Activated CD8-positive, alpha-beta memory T cell treated with anti-CD3 and anti-CD28 coated beads, Interleukin-2, amount 10 ng/mL, durations not matched to agents 7 days and 5 days (primary cell): ENCODE data around the gene OSBPL1A. TPM values are rescaled to one million over a fixed set of nuclear protein-coding genes. Genes with fewer than 3 reads are reported as not detected.
"Not testable (repeated sequence)": the region's sequence is repeated elsewhere in the genome, so short reads cannot be mapped to it uniquely, and the experiment has no call there.

Source experiments
- ATAC-seq: fragments of 150-1000 bp; cut with Tn5 transposase; one replicate; pipeline ENCODE4 v1.10.0; 2021; ENCODE audit warnings: moderate library complexity
- CTCF ChIA-PET: fragments of 350-600 bp; sonication (Branson Sonifier 250); formaldehyde crosslinking; loops from one replicate; lab custom pipeline; 2021; ENCODE audit warnings: antibody characterized with exemption; lab: Charles Lee
- DNase-seq: peaks from one replicate; pipeline ENCODE4 v3.0.0-alpha.2; 2020
- H3K27ac Mint-ChIP-seq: one replicate; pipeline ENCODE4 v1.8.0; 2021; ENCODE audit warnings: mild to moderate bottlenecking, mixed read lengths
- H3K27me3 Mint-ChIP-seq: one replicate; pipeline ENCODE4 v1.8.0; 2021; ENCODE audit warnings: mixed read lengths
- H3K36me3 Mint-ChIP-seq: one replicate; pipeline ENCODE4 v1.8.0; 2021; ENCODE audit warnings: mild to moderate bottlenecking, mixed read lengths
- H3K4me1 Mint-ChIP-seq: one replicate; pipeline ENCODE4 v1.8.0; 2021; ENCODE audit warnings: mixed read lengths
- H3K4me3 Mint-ChIP-seq: one replicate; pipeline ENCODE4 v1.8.0; 2021; ENCODE audit warnings: mild to moderate bottlenecking, moderate library complexity, mixed read lengths
- H3K9me3 Mint-ChIP-seq: one replicate; pipeline ENCODE4 v1.8.0; 2022; ENCODE audit warnings: low read depth, mixed read lengths
- total RNA-seq, 2 experiments: library from RNA; stranded (reverse); gene quantifications; one replicate each; pipeline ENCODE4 v1.2.3, GENCODE V29; 2021

The OSBPL1A gene
- total RNA-seq, 2 experiments from 2014 or later: 0.32 to 0.68 TPM

DNA sequence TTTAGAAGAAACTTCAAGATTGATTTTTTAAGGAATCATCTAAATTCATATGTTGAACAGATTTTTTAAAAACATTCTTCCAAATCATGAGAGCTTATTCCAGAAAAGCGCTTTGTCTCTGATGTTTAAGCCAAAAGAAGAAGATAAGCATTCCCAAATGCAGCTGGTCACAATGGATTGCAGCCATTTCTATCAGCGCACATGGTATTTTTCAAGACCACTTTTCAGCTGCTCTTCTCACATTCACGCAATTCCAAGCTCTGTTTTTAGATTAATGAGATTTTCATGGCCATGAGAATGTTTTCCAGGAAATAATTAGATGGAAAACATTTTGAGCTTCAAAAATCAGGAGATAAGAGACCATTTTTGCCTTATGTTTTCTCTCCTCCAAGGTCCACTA, 8.7 kb downstream of the OSBPL1A start:
- no peak for ATAC-seq
- no peak for DNase-seq
- no peak overlapping the region for H3K27ac Mint-ChIP-seq
- H3K36me3 Mint-ChIP-seq: no peaks in the 10 kb centered on the region
- CTCF ChIA-PET: no interaction called here
- H3K9me3 Mint-ChIP-seq: no peaks in the 10 kb centered on the region
- peaks cover 8% of the 10 kb centered on the region for H3K27me3 Mint-ChIP-seq
- no peaks in the 10 kb centered on the region for H3K4me1 Mint-ChIP-seq
- H3K4me3 Mint-ChIP-seq: no peak overlapping the region

DNA sequence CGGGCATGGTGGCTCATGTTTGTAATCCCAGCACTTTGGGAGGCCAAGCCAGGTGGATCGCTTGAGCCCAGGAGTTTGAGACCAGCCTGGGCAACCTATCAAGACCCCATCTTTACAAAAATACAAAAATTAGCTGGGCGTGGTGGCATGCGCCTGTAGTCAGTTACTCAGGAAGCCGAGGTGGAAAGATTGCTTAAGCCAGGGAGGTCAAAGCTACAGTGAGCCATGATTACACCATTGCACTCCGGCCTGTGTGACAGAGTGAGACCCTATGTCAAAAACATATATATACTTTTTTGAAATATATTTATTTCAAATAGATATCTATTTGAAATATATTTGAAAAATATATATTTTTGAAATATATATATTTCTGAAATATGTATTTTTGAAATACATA, 10.9 kb downstream of the OSBPL1A start:
- DNase-seq (no peak), ATAC-seq (no peak)
- Mint-ChIP-seq H3K27me3 (peaks cover 6% of the 10 kb centered on the region), H3K4me3 (no peak overlapping the region), H3K4me1 (no peaks in the 10 kb centered on the region), H3K36me3 (no peaks in the 10 kb centered on the region), H3K27ac (no peak overlapping the region), H3K9me3 (no peaks in the 10 kb centered on the region)
- CTCF ChIA-PET: no interaction called here

DNA sequence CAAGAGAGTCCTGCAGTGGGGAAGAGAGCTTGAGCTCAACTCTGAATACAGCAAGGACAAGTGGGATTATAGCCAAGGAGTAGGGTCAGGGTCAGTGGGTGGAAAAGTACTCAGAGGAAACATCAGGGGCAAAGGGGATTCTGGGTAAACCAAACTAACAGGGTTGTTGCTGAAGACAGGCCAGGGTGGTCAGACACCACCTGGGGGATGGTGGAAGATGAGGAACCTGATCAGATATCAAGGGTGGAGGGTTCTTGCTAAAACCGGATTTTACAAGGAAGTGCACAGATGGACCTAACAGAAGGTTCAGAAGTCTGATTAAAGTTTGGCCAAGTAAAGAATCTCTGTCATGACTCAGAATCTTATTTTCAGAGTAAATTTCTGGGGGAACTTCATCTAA, 16.5 kb downstream of the OSBPL1A start:
- Mint-ChIP-seq H3K27ac (no peak overlapping the region), H3K36me3 (no peaks in the 10 kb centered on the region), H3K4me3 (no peak overlapping the region), H3K27me3 (no peaks in the 10 kb centered on the region), H3K9me3 (no peaks in the 10 kb centered on the region), H3K4me1 (no peaks in the 10 kb centered on the region)
- ATAC-seq (no peak), DNase-seq (no peak)
- CTCF ChIA-PET: no interaction called here

DNA sequence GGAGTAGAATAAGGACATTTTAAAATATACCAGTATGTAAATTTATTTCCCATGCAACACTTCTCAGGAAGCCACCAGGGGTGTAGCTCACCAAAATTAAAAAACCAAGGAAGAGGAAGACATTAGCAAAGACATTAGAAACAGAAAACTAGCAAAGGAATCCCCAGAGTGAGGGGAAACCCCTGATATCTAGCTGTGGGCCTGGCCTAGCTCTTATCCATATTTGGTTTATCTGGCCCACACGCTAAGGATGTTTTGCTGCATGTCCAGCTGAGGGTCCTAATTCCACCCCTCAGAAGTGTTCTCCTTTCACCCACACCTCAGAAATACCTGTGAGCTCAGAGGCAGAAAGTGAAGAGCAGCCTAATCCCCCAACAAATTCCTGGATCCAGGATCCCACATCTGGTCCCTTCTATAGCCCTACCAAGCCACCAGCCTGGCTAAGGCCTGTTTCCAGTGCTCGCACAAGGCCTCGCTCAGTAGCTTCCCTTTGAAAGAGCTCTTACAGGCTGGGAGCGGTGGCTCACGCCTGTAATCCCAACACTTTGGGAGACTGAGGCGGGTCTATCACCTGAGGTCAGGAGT, 17.4 kb downstream of the OSBPL1A start:
- no peak for ATAC-seq
- CTCF ChIA-PET: no interaction called here
- no peaks in the 10 kb centered on the region for H3K9me3 Mint-ChIP-seq
- no peaks in the 10 kb centered on the region for H3K27me3 Mint-ChIP-seq
- no peak overlapping the region for H3K27ac Mint-ChIP-seq
- H3K36me3 Mint-ChIP-seq: no peaks in the 10 kb centered on the region
- no peaks in the 10 kb centered on the region for H3K4me1 Mint-ChIP-seq
- DNase-seq: no peak
- H3K4me3 Mint-ChIP-seq: no peak overlapping the region

DNA sequence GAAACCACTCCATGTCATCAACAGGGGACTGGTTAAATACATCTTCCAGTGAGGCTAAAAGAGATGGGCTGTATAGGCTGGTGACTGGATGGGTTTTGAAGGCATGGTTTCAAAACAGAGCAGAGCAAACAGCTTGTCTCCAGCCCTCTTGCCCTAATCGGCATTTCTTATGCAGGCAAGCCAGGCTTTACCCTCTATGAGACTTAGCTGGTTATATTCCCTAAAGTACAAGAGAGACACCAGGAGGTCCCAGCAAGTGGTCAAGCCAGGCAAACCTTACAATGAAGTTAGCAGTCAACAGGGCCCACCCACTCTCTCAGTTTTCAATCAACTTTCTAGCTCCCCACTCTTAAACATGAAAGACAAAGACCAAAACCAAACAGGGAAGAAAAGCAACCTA, 19.0 kb downstream of the OSBPL1A start:
- Mint-ChIP-seq H3K9me3 (no peaks in the 10 kb centered on the region), H3K27me3 (no peaks in the 10 kb centered on the region), H3K36me3 (no peaks in the 10 kb centered on the region), H3K27ac (no peak overlapping the region), H3K4me1 (no peaks in the 10 kb centered on the region), H3K4me3 (no peak overlapping the region)
- CTCF ChIA-PET: interaction anchor here (1.3 kb wide), 1 partner anchor 19 kb away, joined by 3 read pairs; no protein-coding TSS in a partner anchor
- no peak for DNase-seq
- ATAC-seq: no peak

DNA sequence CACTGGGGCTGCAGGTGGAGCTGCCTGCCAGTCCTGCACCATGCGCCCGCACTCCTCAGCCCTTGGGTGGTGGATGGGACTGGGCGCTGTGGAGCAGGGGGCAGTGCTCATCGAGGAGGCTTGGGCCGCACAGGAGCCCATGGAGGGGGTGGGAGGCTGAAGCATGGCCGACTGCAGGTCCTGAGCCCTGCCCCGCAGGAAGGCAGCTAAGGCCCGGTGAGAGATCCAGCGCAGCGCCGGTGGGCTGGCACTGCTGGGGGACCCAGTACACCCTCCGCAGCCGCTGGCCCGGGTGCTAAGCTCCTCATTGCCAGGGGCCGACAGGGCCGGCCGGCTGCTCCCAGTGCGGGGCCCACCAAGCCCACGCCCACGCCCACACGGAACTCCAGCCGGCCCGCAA, 21.1 kb downstream of the OSBPL1A start:
- H3K36me3 Mint-ChIP-seq, H3K27me3 Mint-ChIP-seq, DNase-seq, ATAC-seq, H3K4me3 Mint-ChIP-seq, H3K4me1 Mint-ChIP-seq, H3K27ac Mint-ChIP-seq, CTCF ChIA-PET, H3K9me3 Mint-ChIP-seq: not testable (repeated sequence)

DNA sequence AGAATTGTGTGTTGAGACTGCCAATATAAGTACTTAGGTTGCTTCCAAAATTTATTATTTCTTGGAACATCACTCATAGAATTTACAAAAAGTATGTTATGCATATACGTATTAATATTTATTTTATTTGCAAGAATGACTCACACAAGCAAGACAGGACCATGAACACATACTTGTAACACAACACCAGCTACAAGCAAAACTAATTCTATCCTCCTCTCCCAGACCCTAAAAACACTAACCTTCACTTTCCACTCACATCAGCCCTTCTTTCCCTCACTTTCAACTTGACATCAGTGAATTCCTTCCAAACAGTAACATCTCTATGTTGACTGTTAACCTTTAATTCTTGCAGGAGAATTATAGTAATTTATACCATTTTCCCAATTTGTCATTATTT, 24.3 kb downstream of the OSBPL1A start:
- CTCF ChIA-PET: interaction anchor here (2.1 kb wide), 1 partner anchor 13 kb away, joined by 5 read pairs; no protein-coding TSS in a partner anchor
- H3K27ac Mint-ChIP-seq: no peak overlapping the region
- no peak overlapping the region for H3K4me3 Mint-ChIP-seq
- ATAC-seq (no peak), DNase-seq (no peak)
- no peaks in the 10 kb centered on the region for H3K27me3 Mint-ChIP-seq
- no peaks in the 10 kb centered on the region for H3K36me3 Mint-ChIP-seq
- H3K9me3 Mint-ChIP-seq: no peaks in the 10 kb centered on the region
- peaks cover 17% of the 10 kb centered on the region for H3K4me1 Mint-ChIP-seq

DNA sequence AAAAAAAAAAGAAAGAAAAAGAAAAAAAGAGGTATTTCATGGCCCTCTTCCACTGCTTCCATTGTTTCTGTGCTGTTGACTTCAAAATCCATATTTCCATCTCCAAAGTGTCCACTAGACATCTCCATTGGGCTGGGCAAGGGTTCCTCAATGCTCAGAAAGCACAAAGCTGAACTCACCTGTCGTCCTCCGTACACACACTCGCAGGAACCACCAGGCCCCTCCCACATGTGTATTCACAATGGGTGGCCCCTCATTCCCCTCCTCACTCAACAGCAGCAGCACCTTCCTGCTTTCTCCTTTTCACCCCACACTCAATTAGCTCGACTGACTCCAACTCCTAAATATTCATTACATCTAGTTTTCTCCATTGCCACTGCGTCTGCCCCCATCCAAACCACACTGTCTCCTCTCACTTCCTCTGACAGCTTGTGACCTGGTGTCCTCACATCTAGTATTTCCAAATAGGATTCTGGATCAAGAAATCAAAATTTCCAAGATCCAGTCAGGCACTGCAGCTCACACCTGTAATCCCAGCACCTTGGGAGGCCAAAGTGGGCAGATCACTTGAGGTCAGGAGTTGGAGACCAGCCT, 25.2 kb downstream of the OSBPL1A start:
- Mint-ChIP-seq H3K36me3 (no peaks in the 10 kb centered on the region), H3K27ac (no peak overlapping the region), H3K4me1 (peaks cover 18% of the 10 kb centered on the region), H3K4me3 (no peak overlapping the region), H3K9me3 (no peaks in the 10 kb centered on the region), H3K27me3 (no peaks in the 10 kb centered on the region)
- CTCF ChIA-PET: interaction anchor here (2.1 kb wide), 1 partner anchor 12 kb away, joined by 5 read pairs; no protein-coding TSS in a partner anchor
- no peak for DNase-seq
- ATAC-seq: no peak

DNA sequence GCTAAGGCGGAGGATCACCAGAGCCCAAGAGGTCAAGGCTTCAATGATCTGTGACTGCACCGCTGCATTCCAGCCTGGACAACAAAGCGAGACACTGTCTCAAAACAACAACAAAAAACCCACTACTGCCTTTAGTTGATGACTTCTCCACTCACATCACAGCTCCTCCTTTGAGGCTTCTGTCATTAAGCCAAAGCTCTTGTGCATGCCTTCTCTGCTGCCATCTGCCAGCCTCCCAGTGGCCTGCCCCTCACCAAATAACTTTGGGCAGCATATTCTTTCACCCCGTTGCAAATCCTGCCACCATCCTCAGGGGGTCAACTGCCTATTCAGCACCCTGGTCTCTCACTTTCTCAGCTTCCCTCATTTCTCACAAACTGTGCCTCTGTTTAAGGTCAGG, 27.5 kb downstream of the OSBPL1A start:
- Mint-ChIP-seq H3K27me3 (no peaks in the 10 kb centered on the region), H3K4me3 (no peak overlapping the region), H3K9me3 (no peaks in the 10 kb centered on the region), H3K4me1 (peaks cover 18% of the 10 kb centered on the region), H3K36me3 (no peaks in the 10 kb centered on the region), H3K27ac (no peak overlapping the region)
- ATAC-seq (no peak), DNase-seq (no peak)
- CTCF ChIA-PET: interaction anchor here (1.6 kb wide), 1 partner anchor 119 kb away, joined by 11 read pairs; no protein-coding TSS in a partner anchor

DNA sequence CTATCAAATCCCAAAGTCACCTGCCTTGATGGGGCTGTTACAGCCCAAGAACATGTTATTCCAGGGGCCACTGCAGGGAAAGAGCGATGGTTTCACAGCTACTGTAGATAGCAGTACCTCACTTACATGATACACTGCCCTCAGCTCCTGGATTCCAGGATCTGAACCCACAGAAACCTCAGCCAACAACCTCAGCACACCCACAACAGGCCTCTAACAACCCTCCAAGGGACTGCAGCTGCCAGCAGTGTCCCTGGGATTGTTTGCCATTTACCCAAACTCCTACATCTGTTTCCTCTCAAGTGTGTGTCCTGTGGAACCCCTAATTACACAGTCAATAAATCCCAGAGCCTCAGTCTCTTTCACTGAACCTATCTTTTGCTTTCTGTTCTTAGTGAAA, 28.2 kb downstream of the OSBPL1A start:
- H3K4me3 Mint-ChIP-seq: no peak overlapping the region
- no peaks in the 10 kb centered on the region for H3K27me3 Mint-ChIP-seq
- no peak overlapping the region for H3K27ac Mint-ChIP-seq
- H3K36me3 Mint-ChIP-seq: no peaks in the 10 kb centered on the region
- CTCF ChIA-PET: interaction anchor here (1.6 to 2.5 kb wide), 2 partner anchors 10 to 120 kb away, joined by 11 to 12 read pairs; no protein-coding TSS in a partner anchor
- DNase-seq: no peak
- ATAC-seq: no peak
- no peaks in the 10 kb centered on the region for H3K9me3 Mint-ChIP-seq
- peaks cover 18% of the 10 kb centered on the region for H3K4me1 Mint-ChIP-seq

DNA sequence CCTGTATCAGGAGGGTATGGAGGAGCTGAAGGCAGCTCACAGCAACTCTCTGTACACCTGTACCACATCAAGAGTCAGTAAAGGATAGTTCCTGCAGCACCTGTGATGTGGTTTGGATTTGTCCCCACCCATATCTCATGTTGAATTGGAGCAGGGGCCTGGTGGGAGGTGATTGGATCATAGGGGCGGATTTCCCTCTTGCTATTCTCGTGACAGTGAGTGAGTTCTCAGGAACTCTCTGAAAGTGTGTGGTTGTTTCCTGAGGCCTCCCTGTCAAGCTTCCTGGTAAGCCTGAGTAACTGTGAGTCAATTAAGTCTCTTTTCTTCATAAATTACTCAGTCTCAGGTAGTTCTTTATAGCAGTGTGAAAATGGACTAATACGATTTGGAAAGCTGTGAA, 28.9 kb downstream of the OSBPL1A start:
- no peak for ATAC-seq
- Mint-ChIP-seq H3K36me3 (no peaks in the 10 kb centered on the region), H3K27me3 (no peaks in the 10 kb centered on the region), H3K27ac (no peak overlapping the region), H3K9me3 (no peaks in the 10 kb centered on the region), H3K4me3 (no peak overlapping the region), H3K4me1 (peaks cover 18% of the 10 kb centered on the region)
- DNase-seq: peak; percentile 41
- CTCF ChIA-PET: interaction anchor here (1.6 to 2.5 kb wide), 2 partner anchors 9 to 121 kb away, joined by 11 to 12 read pairs; no protein-coding TSS in a partner anchor

DNA sequence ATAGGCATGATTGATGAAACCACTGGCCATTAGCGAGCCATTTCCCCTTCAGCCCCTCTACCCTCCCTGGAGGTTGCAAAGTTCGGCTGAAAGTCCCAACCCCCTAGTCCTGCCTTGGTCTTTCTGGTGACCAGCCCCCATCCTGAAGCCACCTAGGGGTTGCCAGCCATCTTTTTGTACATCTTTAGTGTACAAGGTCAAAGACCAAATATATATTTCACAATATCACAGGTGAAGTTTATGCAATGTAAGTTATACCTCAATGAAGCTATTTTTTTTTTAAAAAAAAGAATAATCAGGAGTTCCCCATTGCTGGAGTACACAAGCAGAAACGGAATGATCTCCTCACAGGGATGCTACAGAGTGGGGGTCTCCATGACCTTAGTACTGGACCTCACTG, 31.3 kb downstream of the OSBPL1A start:
- H3K27me3 Mint-ChIP-seq: peaks cover 2% of the 10 kb centered on the region
- no peaks in the 10 kb centered on the region for H3K36me3 Mint-ChIP-seq
- CTCF ChIA-PET: no interaction called here
- no peaks in the 10 kb centered on the region for H3K9me3 Mint-ChIP-seq
- no peak overlapping the region for H3K27ac Mint-ChIP-seq
- no peak overlapping the region for H3K4me3 Mint-ChIP-seq
- no peak for DNase-seq
- H3K4me1 Mint-ChIP-seq: peaks cover 18% of the 10 kb centered on the region
- ATAC-seq: no peak

DNA sequence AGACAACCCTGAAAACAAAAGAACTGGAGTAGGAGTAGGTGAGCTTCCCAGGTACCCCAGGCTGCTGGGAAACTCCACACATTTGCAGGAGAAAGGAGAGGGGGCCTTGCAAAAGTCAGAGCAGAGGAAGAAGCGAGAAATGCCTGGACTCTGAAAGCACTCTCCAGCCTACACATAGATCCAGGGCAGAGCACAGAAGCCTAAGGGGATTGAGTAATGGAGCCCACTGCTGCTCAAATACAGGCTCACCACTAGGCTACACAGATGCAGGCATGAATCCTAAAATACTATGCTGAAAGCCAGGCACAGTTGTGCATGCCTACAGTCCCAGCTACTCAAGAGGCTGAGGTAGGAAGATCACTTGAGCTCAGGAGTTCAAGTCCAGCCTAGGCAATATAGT, 33.4 kb downstream of the OSBPL1A start:
- Mint-ChIP-seq H3K4me1 (peaks cover 10% of the 10 kb centered on the region), H3K36me3 (no peaks in the 10 kb centered on the region), H3K4me3 (no peak overlapping the region), H3K27me3 (peaks cover 5% of the 10 kb centered on the region), H3K9me3 (no peaks in the 10 kb centered on the region), H3K27ac (no peak overlapping the region)
- CTCF ChIA-PET: no interaction called here
- DNase-seq (no peak), ATAC-seq (no peak)

DNA sequence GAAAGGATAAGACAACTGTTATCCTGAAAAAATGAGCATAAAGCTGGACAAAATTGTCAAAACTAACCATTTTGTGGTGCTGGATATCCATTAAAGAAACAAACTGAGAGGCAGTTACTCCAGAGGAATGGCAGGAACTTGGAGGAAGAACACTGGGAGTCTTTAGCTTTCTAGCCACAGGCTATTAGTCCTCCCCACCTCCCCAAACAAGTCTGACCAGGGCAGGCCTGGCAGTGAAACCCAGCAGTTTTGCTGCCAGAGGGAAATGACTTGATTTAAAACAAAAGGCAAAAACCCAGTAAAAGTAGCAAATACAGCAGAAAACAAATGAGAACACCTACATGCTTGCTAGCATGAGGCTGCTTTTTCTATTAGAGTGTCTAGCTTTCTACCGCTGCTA, 34.9 kb downstream of the OSBPL1A start:
- CTCF ChIA-PET: interaction anchor here (5.3 kb wide), 1 partner anchor 126 kb away, joined by 99 read pairs; no protein-coding TSS in a partner anchor
- Mint-ChIP-seq H3K4me1 (no peaks in the 10 kb centered on the region), H3K27me3 (peaks cover 5% of the 10 kb centered on the region), H3K4me3 (no peak overlapping the region), H3K27ac (no peak overlapping the region), H3K9me3 (no peaks in the 10 kb centered on the region), H3K36me3 (no peaks in the 10 kb centered on the region)
- DNase-seq (no peak), ATAC-seq (no peak)
